Activated naive CD8-positive, alpha-beta T cell (primary cell): ENCODE data around the gene SIAH1.
"Not testable (repeated sequence)": the region's sequence is repeated elsewhere in the genome, so short reads cannot be mapped to it uniquely, and the experiment has no call there.

ENCODE experiments used
- H3K27ac Mint-ChIP-seq: one replicate; pipeline ENCODE4 v1.8.0; 2021; ENCODE audit warnings: mixed read lengths
- H3K27me3 Mint-ChIP-seq: one replicate; pipeline ENCODE4 v1.8.0; 2021; ENCODE audit warnings: mixed read lengths
- H3K36me3 Mint-ChIP-seq: one replicate; pipeline ENCODE4 v1.8.0; 2021; ENCODE audit warnings: mixed read lengths
- H3K4me1 Mint-ChIP-seq: one replicate; pipeline ENCODE4 v1.8.0; 2021; ENCODE audit warnings: low read depth, mixed read lengths
- H3K4me3 Mint-ChIP-seq: one replicate; pipeline ENCODE4 v1.8.0; 2021; ENCODE audit warnings: mild to moderate bottlenecking, mixed read lengths
- H3K9me3 Mint-ChIP-seq: one replicate; pipeline ENCODE4 v1.8.0; 2021; ENCODE audit warnings: low read depth, mixed read lengths

Gene SIAH1

GRCh38 chr16:48361540-48362144 is 23.6 kb downstream of the SIAH1 start:
- Mint-ChIP-seq H3K4me3 (no peak overlapping the region), H3K9me3 (no peaks in the 10 kb centered on the region), H3K27ac (peak overlapping the region; percentile 41), H3K4me1 (peaks cover 33% of the 10 kb centered on the region), H3K36me3 (no peaks in the 10 kb centered on the region), H3K27me3 (no peaks in the 10 kb centered on the region)

GRCh38 chr16:48361012-48361411 is 24.2 kb downstream of the SIAH1 start:
- Mint-ChIP-seq H3K36me3 (no peaks in the 10 kb centered on the region), H3K27me3 (no peaks in the 10 kb centered on the region), H3K27ac (peak overlapping the region; percentile 28), H3K9me3 (no peaks in the 10 kb centered on the region), H3K4me3 (no peak overlapping the region), H3K4me1 (peaks cover 27% of the 10 kb centered on the region)

DNA sequence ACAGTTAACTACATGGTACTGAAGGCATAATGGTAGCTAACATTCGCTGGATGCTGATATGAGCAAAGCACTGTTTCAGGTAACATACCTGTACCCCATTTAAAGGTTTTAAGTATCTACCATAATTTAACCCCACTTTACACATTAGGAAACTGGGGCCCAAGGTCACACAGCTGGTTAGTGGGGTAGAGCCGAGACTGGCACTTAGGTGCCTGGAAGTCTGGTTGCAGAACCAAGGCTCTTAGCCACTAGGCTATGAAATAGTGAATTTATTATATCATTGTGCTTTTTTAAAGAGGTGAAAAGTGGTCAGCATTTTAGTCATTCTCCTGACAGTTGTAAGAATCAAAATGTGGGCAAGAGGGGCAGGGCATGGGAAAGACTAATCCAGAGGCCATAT is 25.2 kb downstream of the SIAH1 start:
- Mint-ChIP-seq H3K27me3 (no peaks in the 10 kb centered on the region), H3K27ac (no peak overlapping the region), H3K9me3 (no peaks in the 10 kb centered on the region), H3K4me1 (peaks cover 22% of the 10 kb centered on the region), H3K36me3 (no peaks in the 10 kb centered on the region), H3K4me3 (no peak overlapping the region)

DNA sequence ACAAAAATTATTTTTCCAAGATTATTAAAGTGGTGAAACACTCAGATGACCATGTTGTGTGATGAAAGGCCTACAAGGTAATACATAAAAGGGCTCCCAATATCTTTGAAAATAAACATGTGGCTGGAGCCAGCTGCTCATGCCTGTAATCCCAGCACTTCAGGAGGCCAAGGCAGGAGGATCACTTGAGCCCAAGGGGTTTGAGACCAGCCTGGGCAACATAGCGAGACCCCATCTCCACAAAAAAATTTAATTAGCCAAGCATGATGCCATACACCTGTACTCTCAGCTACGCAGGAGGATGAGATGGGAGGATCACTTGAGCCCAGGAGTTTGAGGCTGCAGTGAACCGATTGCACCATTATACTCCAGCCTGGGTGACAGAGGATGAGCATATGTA is 26.8 kb downstream of the SIAH1 start:
- H3K27me3 Mint-ChIP-seq, result no peaks in the 10 kb centered on the region

DNA sequence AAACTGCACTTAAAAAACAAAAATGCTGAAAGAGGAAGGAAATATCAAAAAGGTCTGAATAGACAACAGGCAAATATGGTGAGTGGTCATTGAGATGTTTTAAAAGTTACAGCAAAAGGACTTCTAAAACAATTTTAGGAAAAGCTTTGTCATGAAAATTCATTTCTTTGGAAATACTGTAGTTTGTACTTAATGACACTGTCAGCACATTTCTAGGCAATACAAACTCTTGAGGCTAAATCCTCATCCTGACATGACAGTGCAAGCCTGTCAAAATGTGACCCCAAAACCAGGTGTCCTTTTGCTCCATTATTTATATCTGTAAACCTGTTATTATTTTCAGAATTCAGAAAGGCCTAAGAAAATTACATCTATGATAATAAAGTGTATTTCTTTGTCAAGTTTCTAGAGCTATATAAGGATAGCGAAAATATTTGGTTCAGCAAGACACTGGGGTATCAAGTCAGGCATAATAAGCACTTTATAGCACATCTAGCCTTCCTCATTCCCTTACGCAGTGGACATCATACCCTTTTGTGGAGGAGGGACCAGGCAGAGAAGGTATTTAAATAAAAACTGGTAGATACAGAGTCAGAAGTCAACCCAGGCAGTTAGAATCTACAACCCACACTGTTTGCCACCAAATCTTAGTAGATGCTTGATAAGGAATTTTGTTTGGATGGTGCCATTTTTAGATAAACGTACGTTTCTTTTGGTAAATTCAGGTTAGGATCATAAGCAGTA is 28.4 kb downstream of the SIAH1 start:
- no peak overlapping the region for H3K4me3 Mint-ChIP-seq
- H3K27ac Mint-ChIP-seq, result peak overlapping the region; percentile 19
- peaks cover 22% of the 10 kb centered on the region for H3K4me1 Mint-ChIP-seq
- H3K27me3 Mint-ChIP-seq, result no peaks in the 10 kb centered on the region
- H3K36me3 Mint-ChIP-seq, result peaks cover 4% of the 10 kb centered on the region
- no peaks in the 10 kb centered on the region for H3K9me3 Mint-ChIP-seq

More for the DNA sequence above, 26.8 kb downstream of the SIAH1 start:
- H3K4me1 Mint-ChIP-seq, result peaks cover 24% of the 10 kb centered on the region
- no peaks in the 10 kb centered on the region for H3K9me3 Mint-ChIP-seq
- H3K36me3 Mint-ChIP-seq, result peaks cover 2% of the 10 kb centered on the region
- H3K4me3 Mint-ChIP-seq, result no peak overlapping the region
- no peak overlapping the region for H3K27ac Mint-ChIP-seq

DNA sequence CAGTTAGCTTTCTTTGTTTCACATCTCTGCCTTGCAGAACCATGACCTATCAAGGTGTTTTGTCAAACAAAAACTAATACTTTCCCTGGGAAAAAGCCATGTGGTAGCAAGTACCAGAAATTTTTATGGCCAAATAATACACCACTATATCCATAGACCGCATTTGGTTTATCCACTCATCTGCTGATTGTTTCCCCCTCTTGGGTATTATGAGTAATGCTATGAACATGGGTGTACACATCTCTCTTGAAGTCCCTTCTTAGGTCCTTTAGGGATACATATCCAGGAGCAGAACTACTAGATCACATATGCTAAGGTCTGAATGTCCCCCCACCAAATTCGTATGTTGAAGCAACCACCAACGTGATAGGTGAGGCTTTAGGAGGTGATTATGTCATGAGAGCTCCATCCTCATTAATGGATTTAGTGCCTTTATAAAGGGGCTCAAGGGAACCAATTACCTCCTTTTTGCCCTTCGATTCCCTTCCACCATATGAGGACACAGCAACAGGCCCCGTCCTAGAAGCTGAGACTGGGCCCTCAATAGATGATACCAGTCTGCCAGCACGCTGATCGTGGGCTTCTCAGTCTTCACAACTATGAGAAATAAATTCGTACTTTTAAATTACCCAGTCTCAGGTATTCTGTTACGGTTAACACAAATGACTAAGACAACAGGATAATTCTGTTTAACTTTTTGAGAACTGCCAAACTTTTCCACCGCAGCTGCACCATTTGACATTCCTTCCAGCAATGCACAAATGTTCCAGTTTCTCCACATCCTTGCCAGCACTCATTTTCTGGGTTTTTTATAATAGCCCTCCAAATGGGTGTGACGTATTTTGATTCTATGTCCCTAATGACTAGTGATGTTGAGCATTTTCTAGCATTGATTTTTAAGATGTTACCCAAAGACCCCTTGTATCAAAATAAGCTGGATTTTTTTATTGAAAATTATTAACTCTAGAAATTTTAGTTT is 30.0 kb downstream of the SIAH1 start:
- Mint-ChIP-seq H3K9me3 (no peaks in the 10 kb centered on the region), H3K27me3 (no peaks in the 10 kb centered on the region), H3K27ac (peak overlapping the region; percentile 34), H3K4me1 (peaks cover 19% of the 10 kb centered on the region), H3K36me3 (peaks cover 4% of the 10 kb centered on the region), H3K4me3 (no peak overlapping the region)

DNA sequence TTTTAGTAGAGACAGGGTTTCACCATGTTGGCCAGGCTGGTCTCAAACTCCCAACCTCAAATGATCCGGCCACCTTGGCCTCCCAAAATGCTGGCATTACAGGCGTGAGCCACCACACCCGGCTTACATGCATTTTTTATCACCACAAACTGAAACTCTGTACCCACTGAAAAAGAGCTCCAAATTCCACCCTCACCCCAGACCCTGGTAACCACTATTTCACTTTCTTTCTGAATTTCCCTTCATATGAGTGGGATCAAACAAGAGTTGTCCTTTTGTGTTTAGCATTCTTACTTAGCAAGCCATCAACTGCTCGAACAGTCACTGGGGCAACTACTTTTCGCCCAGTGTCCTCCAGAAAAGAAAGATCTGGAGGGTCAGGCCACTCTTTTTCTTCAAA is 30.8 kb downstream of the SIAH1 start:
- H3K9me3 Mint-ChIP-seq, H3K27me3 Mint-ChIP-seq, H3K36me3 Mint-ChIP-seq, H3K4me3 Mint-ChIP-seq: not testable (repeated sequence)
- Mint-ChIP-seq H3K4me1 (peaks cover 18% of the 10 kb centered on the region), H3K27ac (peak overlapping the region; percentile 34)

DNA sequence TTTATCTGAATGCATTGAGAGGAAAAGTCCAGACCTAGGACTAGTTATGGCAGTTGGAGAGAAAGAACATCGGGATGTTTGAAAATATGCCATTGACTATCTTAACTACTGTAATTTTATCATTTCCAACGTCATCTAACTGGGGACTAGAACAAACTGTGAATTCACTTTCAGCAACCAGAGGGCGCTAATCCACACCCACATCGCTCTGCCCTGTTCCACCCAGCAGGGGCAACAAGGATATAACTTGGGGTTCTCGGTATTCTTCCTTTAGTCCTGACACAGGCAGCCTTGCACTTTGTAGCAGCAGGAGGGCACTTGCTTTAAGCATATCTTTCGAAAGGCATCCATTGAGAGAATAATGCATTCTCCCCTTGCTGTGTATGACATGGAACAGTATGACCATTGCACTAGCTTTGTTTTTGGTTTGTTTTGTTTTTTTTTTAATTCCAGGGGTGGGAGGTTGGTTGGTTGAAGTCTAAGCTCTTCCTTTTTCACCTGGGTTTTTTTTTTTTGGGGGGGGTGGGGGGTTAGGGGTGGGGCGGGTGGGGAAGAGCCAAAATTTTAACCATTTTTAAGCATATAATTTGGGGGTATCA is 31.5 kb downstream of the SIAH1 start:
- Mint-ChIP-seq H3K36me3 (peaks cover 4% of the 10 kb centered on the region), H3K27ac (peak overlapping the region; percentile 64), H3K4me1 (peaks cover 18% of the 10 kb centered on the region), H3K4me3 (no peak overlapping the region), H3K27me3 (no peaks in the 10 kb centered on the region), H3K9me3 (no peaks in the 10 kb centered on the region)

GRCh38 chr16:48352648-48353390 is 32.4 kb downstream of the SIAH1 start:
- Mint-ChIP-seq H3K36me3 (peaks cover 4% of the 10 kb centered on the region), H3K27me3 (no peaks in the 10 kb centered on the region), H3K4me3 (no peak overlapping the region), H3K27ac (no peak overlapping the region), H3K9me3 (no peaks in the 10 kb centered on the region), H3K4me1 (peaks cover 16% of the 10 kb centered on the region)

GRCh38 chr16:48350736-48351135 is 34.5 kb downstream of the SIAH1 start:
- no peak overlapping the region for H3K4me3 Mint-ChIP-seq
- peaks cover 25% of the 10 kb centered on the region for H3K4me1 Mint-ChIP-seq
- no peaks in the 10 kb centered on the region for H3K27me3 Mint-ChIP-seq
- H3K27ac Mint-ChIP-seq, result peak overlapping the region; percentile 34
- H3K9me3 Mint-ChIP-seq, result no peaks in the 10 kb centered on the region
- H3K36me3 Mint-ChIP-seq, result peaks cover 4% of the 10 kb centered on the region

- no peak overlapping the region for H3K27ac Mint-ChIP-seq
- no peaks in the 10 kb centered on the region for H3K27me3 Mint-ChIP-seq
- no peak overlapping the region for H3K4me3 Mint-ChIP-seq
- no peaks in the 10 kb centered on the region for H3K9me3 Mint-ChIP-seq
- H3K36me3 Mint-ChIP-seq, result peaks cover 5% of the 10 kb centered on the region
- peaks cover 10% of the 10 kb centered on the region for H3K4me1 Mint-ChIP-seq
Measured at GRCh38 chr16:48347980-48348379, 37.2 kb downstream of the SIAH1 start.

GRCh38 chr16:48347191-48347865 is 37.9 kb downstream of the SIAH1 start:
- Mint-ChIP-seq H3K27me3 (no peaks in the 10 kb centered on the region), H3K9me3 (no peaks in the 10 kb centered on the region), H3K4me3 (no peak overlapping the region), H3K4me1 (peaks cover 10% of the 10 kb centered on the region), H3K27ac (no peak overlapping the region), H3K36me3 (peaks cover 5% of the 10 kb centered on the region)

DNA sequence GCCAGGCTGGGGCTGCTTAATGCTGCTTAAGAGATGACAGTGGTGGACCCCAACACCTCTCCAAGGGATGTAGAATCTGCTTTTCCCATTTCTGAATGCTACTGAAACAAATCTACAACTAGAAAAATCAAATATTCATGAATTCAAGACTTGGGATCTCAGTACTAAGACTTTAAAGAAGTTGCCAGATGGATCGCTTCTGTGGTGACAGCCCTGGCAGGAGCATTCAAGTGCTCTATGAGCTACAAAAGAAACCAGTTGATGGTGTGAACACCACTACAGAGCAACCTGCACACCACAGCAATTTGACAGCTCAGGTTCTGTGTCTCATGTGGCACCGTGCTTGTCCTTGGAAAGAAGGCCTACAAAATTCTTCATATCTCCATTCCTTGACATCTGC is 42.6 kb downstream of the SIAH1 start:
- Mint-ChIP-seq H3K9me3 (no peaks in the 10 kb centered on the region), H3K36me3 (peaks cover 8% of the 10 kb centered on the region), H3K4me1 (peaks cover 10% of the 10 kb centered on the region), H3K4me3 (no peak overlapping the region), H3K27ac (no peak overlapping the region), H3K27me3 (no peaks in the 10 kb centered on the region)

DNA sequence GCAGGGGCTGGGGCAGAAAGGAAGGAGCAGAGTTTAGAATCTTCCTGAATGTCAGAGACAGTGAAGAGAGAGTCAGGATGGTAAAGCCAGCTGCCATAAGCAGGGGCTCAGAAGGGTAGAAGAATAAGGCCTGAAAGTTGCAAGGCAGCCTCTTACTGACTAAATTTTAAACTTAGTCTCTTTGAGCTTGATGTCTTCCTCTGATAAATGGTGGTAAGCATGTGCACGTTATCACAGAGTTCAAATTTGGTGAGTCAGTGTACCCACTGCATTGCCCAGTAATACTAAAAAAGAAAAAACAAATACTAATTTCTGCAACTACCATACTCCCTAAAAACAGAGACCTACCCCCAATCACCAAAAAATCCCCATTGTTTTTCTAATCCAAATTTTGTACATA is 45.2 kb downstream of the SIAH1 start:
- H3K4me1 Mint-ChIP-seq, result peaks cover 1% of the 10 kb centered on the region
- H3K27ac Mint-ChIP-seq, result peak overlapping the region; percentile 8
- no peak overlapping the region for H3K4me3 Mint-ChIP-seq
- H3K36me3 Mint-ChIP-seq, result peaks cover 15% of the 10 kb centered on the region
- H3K9me3 Mint-ChIP-seq, result no peaks in the 10 kb centered on the region
- no peaks in the 10 kb centered on the region for H3K27me3 Mint-ChIP-seq
